Right ventricle myocardium inferior (tissue), 1 donor: Measurements from ENCODE around the gene DUSP15. TPM values are rescaled to one million over a fixed set of nuclear protein-coding genes. Genes with fewer than 3 reads are reported as not detected.

Experiments
- ATAC-seq: fragments of 200-7000 bp; cut with Tn5 transposase; one replicate; pipeline ENCODE4 v1.9.1; 2020; ENCODE audit warnings: mild to moderate bottlenecking, moderate library complexity
- DNase-seq: peaks from one replicate; pipeline ENCODE4 v3.0.0; 2021; ENCODE audit errors: missing footprints
- intact Hi-C: fragments of 100-400 bp; cut with DNase I; formaldehyde crosslinking; loops from one replicate; pipeline ENCODE4 v1.11.0; 2022
- total RNA-seq: library from RNA; stranded (reverse); fragmentation: NEBNext Ultra II Directional; extraction: Animal tissue kit (Norgen Biotek cat#: 25700); gene quantifications from one replicate; pipeline ENCODE4 v1.2.1, GENCODE V29; 2021
- donor health status: DM: no; HTN: yes; CAD: no; lungs with severe emphysema.

The DUSP15 gene
- total RNA-seq, 1 donor from 2014 or later = 2.9 TPM

GRCh38 chr20:31901615-31902014 lies 31.3 kb upstream of the DUSP15 start:
- no peak for DNase-seq

GRCh38 chr20:31897541-31897940 lies 27.2 kb upstream of the DUSP15 start:
- ATAC-seq = no peak
- intact Hi-C loops = no loop called here
- no peak for DNase-seq

More at GRCh38 chr20:31901615-31902014, 31.3 kb upstream of the DUSP15 start:
- ATAC-seq = no peak
- intact Hi-C loops = no loop called here

- intact Hi-C loops = no loop called here
- DNase-seq (no peak), ATAC-seq (no peak)
Measured at GRCh38 chr20:31896049-31896448, 25.7 kb upstream of the DUSP15 start.

- peak; percentile 97 for ATAC-seq
- intact Hi-C loops = no loop called here
- no peak for DNase-seq
Measured at GRCh38 chr20:31894980-31895675, 24.8 kb upstream of the DUSP15 start.

GRCh38 chr20:31890646-31891045 lies 20.3 kb upstream of the DUSP15 start:
- ATAC-seq (no peak), DNase-seq (no peak)
- intact Hi-C loops = no loop called here

GRCh38 chr20:31883829-31884228 lies 13.5 kb upstream of the DUSP15 start:
- no peak for DNase-seq
- no peak for ATAC-seq
- intact Hi-C loops = no loop called here

- intact Hi-C loops = no loop called here
- ATAC-seq = no peak
Measured at GRCh38 chr20:31881945-31882344, 11.6 kb upstream of the DUSP15 start.

GRCh38 chr20:31879143-31879987 lies 9.0 kb upstream of the DUSP15 start:
- ATAC-seq = peak; percentile 98
- peak; percentile 96 for DNase-seq
- intact Hi-C loops = no loop called here

More at GRCh38 chr20:31881945-31882344, 11.6 kb upstream of the DUSP15 start:
- DNase-seq = no peak

GRCh38 chr20:31877684-31878083 lies 7.4 kb upstream of the DUSP15 start:
- DNase-seq (no peak), ATAC-seq (no peak)
- intact Hi-C loops = no loop called here

- intact Hi-C loops = no loop called here
Measured at GRCh38 chr20:31875671-31876070, 5.3 kb upstream of the DUSP15 start.

GRCh38 chr20:31872406-31872805 lies 2.1 kb upstream of the DUSP15 start:
- ATAC-seq = no peak
- intact Hi-C loops = no loop called here
- no peak for DNase-seq

More at GRCh38 chr20:31875671-31876070, 5.3 kb upstream of the DUSP15 start:
- ATAC-seq = no peak
- no peak for DNase-seq

GRCh38 chr20:31871618-31871954 lies 1.3 kb upstream of the DUSP15 start:
- intact Hi-C loops = no loop called here
- ATAC-seq (no peak), DNase-seq (no peak)

- intact Hi-C loops = no loop called here
- ATAC-seq (no peak), DNase-seq (no peak)
Measured at GRCh38 chr20:31870726-31871617, 645 bp upstream of the DUSP15 start.

GRCh38 chr20:31869673-31869941 lies 720 bp downstream of the DUSP15 start:
- intact Hi-C loops = no loop called here
- DNase-seq (no peak), ATAC-seq (peak; percentile 5)

- intact Hi-C loops = no loop called here
- no peak for DNase-seq
- no peak for ATAC-seq
Measured at GRCh38 chr20:31868853-31869672, 1.3 kb downstream of the DUSP15 start.

- intact Hi-C loops = no loop called here
- DNase-seq (no peak), ATAC-seq (no peak)
Measured at GRCh38 chr20:31866221-31866620, 4.1 kb downstream of the DUSP15 start.

- ATAC-seq (no peak), DNase-seq (no peak)
- intact Hi-C loops = no loop called here
Measured at GRCh38 chr20:31864521-31865400, 5.6 kb downstream of the DUSP15 start.
